GM19438 (cell line): ENCODE measurements around the gene PLS3.

Source experiments
- ATAC-seq: cut with Tn5 transposase; IDR thresholded peaks from one replicate; pipeline ENCODE4 v1.9.1; 2021; ENCODE audit warnings: low read depth; ENCODE audit not compliant: unreplicated experiment

Gene PLS3

GRCh38 chrX:115563633-115564162 is 2.7 kb downstream of the PLS3 start:
- ATAC-seq = no peak

- ATAC-seq = no peak
These were observed 3.3 kb downstream of the PLS3 start for GRCh38 chrX:115564243-115564642.

- no peak for ATAC-seq
These were observed 4.9 kb downstream of the PLS3 start for GRCh38 chrX:115565888-115566287.

DNA sequence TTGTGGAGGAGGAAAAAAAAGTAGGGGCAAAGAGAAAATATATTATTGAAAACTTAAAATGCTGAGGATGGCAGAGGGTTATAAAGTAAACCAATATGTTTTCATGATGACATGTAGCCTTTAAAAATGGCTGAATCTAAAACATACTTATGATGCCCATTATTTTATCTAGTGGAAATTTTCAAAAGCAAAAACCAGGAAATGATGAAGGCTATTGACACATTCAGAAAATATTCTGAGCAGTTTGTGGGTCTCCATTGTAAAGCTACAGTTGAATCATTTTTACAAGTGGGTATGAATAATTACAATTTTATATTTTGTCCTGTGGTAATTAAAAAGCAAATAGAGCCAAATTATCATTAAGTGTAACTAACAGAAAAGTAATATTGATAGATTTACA is 10.7 kb downstream of the PLS3 start:
- ATAC-seq = no peak

- ATAC-seq = no peak
These were observed 12.2 kb downstream of the PLS3 start for GRCh38 chrX:115573185-115573584.

DNA sequence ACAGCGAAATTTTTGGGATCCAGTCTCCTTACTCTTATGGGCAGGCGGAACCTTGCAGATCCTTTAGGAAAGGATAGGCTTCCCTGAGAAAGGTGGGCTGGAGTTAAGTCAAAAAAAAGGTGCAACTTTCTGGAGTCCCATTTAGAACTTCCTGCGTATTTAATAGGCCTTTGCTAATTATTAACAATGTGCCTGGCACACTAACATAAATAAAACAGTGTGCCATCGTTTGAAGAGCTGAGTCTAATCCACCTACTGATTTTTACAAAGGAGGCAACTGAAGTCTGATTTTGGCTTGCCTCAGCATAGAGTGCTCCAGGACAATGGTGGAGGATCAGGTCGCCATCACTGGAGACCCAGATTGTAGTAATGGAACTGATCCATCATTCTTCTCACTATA is 15.7 kb downstream of the PLS3 start:
- no peak for ATAC-seq

DNA sequence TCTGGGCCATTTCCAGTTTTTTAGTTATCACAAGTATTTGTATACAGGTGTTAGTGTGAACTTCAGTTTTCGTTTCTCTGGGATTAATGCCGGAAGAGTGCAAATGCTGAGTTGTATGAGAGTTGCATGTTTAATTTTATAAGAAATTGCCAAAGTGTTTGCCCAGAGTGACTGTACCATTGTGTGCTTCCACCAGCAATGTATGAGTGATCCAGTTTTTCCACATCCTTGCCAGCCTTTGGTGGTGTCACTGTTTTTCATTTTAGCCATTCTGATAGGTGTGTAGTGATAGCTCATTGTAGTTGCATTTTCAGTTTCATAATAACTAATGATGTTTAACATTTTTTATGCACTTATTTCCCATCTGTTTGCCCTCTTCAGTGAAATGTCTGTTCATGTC is 18.4 kb downstream of the PLS3 start:
- ATAC-seq = no peak

GRCh38 chrX:115579786-115580294 is 18.9 kb downstream of the PLS3 start:
- no peak for ATAC-seq

DNA sequence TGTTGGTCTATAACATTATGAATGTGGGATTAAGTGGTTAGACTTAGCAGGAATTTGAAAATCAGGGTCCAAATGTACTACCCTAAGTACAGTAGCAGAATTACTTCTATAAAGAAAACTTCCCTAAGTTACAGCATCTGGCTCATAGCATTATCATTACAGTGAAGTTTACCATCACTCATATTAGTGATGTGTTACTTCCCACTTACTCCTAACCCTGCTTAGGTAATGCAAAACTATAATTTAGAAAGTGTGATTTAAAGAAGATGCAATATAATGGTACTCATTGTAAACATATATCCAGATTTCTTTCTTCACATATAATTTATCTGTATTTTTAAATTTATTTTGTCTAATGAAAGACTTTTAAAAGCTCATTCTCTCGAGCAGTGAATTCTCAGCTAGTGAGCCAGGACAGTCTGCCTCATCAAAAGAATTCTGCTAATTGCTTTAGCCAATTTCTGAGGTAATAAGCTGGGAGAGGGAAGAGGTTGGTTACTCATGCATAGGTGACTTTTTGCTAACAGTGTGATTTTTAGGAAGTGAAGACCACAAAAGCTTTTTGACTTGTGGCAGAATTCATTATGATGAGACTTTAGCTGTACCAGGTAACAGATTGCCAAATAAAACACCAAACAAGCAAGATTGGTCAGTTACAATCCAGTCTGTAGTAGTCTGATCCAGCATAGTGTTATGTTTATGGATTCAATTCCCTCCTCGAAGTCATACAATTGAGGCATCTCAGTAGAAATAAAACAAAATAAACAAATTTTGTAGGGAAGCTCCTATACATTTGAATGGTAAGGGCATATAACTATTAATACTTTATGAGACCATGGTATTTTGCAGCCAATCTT is 21.0 kb downstream of the PLS3 start:
- no peak for ATAC-seq

GRCh38 chrX:115582616-115583495 is 21.9 kb downstream of the PLS3 start:
- ATAC-seq = no peak

- no peak for ATAC-seq
These were observed 22.6 kb downstream of the PLS3 start for GRCh38 chrX:115583496-115584004.

GRCh38 chrX:115584696-115585095 is 23.7 kb downstream of the PLS3 start:
- ATAC-seq = no peak

GRCh38 chrX:115588179-115588578 is 27.2 kb downstream of the PLS3 start:
- no peak for ATAC-seq

DNA sequence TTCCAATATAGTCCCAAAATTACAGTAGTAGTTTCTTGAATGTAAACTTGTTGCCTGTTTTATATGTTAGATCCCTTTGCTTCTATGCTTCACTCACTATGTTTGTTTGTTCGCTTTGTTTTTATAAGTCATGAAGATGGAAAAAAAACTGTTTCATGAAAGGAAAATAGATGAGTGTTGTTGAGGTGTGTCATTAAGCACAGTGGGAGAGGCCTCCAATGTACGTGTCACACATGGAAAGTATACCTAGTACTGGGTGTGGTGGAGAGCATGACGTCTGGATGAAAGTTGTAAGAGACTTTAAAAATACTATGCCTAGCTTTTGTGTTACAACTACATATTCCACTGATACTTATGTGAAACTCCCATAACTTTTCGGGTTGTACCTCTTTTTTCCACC is 28.4 kb downstream of the PLS3 start:
- ATAC-seq = no peak

GRCh38 chrX:115591420-115591819 is 30.4 kb downstream of the PLS3 start:
- ATAC-seq = no peak

- no peak for ATAC-seq
These were observed 31.2 kb downstream of the PLS3 start for GRCh38 chrX:115591856-115592842.

DNA sequence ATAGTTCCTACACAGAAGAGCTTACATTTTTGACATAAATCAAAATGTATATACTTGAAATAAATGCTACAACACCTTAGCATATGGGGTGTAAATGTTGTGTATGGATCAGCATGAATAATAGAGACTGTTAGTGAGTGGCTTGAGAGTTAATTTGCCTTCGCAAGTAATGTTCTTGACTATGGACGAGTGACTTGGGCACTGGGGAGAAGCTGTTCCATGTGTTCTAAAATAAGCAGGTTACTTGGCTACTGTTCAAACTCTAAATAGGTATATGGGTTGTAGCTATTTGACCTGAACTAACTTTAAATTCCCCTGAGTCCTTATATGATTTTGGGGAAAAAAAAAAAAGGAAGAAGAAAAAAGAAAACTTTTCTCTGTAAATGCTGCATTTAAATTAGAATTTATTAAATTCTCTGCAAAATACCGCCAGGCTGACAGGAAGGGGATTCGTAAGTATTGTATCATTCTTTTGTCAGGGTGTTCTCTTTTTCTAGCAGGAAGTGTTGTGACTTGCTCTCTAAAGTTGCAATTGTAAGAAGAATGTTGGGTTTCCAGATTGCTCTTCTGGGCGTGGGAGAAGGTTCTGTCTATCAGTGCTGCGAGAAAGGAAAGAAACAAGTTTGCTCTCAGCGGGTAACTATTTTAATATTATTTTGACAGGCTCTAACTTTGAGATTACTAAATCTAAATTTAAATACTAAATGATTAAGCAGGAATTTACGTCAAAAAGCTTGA is 32.2 kb downstream of the PLS3 start:
- no peak for ATAC-seq

GRCh38 chrX:115595049-115595448 is 34.1 kb downstream of the PLS3 start:
- no peak for ATAC-seq

DNA sequence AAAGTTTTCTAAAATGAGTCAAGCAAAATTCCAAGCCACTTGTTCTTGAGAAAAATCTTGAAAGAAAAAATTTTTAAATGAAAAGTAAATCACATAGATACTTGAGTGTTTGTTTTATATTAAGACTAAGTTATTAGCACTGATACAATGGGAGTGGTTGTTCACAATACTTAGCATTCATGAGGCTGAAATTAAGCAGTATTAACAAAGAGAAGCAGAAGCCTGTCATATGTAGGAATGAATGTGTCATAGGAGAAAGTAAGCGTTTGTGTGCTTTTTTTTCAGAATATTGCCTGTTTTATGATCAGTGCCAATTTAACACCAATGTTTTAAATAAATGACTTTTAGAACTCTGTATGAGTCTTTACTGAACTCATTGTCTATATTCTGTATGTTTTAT is 37.6 kb downstream of the PLS3 start:
- ATAC-seq = no peak
